Liver (tissue), 2 donors: Measurements from ENCODE around the gene ADAP2.
"Not testable (repeated sequence)": the region's sequence is repeated elsewhere in the genome, so short reads cannot be mapped to it uniquely, and the experiment has no call there.

Experiments
- JUND ChIP-seq, 2 donors: IDR thresholded peaks; 2 replicates each; pipeline ENCODE4 v1.6.1; 2016; ENCODE audit warnings: antibody characterized with exemption in 2 of 2
- SP1 ChIP-seq: IDR thresholded peaks from 2 replicates; pipeline ENCODE4 v1.6.1; 2018; ENCODE audit warnings: antibody characterized with exemption, mild to moderate bottlenecking
- donor health status: healthy.

- not testable (repeated sequence) for TF ChIP-seq SP1; JUND (IDR thresholded peaks at IDR 0.05)
These were observed 46.2 kb downstream of the ADAP2 start for GRCh38 chr17:30967911-30968310.
